Activated T-helper 1 cell treated with anti-CD3 and anti-CD28 coated beads, Interleukin-2, amount 50 U/mL, for 16 hours (primary cell): ENCODE results near the gene CYP3A7.
"Not testable (repeated sequence)": the region's sequence is repeated elsewhere in the genome, so short reads cannot be mapped to it uniquely, and the experiment has no call there.

Experiments
- DNase-seq, 2 donors: peaks; one replicate each; pipeline ENCODE4 v3.0.0-alpha.2; 2020; ENCODE audit warnings: low read depth in 1 of 2, low spot score in 1 of 2

Gene CYP3A7

DNA sequence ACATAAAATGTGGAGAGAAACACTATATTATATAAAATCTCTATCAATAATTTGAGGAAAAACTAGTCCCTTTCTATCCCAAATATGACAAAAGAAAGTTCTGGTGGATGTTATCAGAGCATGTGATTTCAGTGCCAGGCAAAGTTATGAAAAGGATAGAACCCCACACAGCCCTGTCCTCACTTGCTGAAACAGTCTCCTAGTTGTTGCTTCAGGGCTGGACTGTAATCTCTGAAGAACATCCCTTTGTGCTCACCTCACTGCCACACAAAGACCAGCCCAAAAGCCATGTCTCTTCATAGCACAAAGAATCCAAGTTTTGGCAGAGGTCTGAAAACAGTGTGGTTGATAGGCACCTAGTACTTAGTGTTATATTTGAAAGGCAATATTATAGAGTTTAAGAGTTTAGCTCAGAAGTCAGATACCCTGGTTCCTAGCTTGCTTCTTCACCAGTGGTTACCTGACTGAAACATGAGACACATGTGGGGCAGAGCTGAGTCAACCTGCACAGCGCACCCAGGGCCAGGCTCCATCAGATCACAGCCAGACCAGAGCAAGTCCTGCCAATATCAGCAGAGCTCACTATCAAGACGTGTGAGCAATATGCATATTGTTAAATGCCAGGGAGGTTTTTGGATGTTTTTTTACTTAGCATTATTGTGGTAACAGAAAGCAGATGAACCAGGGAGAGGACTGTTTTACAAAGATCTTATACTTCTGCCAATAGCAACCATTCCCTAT is 25.0 kb downstream of the CYP3A7 start:
- no peak for DNase-seq

DNA sequence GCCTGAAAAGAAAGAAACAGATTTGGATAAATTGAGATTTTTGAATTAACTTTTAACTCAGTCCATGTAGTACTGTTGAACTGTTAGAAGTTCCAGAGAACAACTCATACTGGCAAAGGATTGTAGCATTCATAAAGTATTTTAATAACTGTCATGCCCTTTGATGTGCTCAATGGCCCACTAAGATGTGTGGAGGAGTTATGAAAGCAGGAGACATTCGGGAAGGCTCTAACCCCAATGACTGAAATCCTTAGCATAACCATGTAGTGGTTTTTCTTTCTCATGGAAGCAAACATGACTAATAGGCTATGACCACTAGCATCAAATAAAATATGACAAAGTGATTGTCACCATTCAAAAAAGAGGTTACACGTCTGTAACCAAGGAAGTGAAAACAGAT is 25.7 kb downstream of the CYP3A7 start:
- no peak for DNase-seq

DNA sequence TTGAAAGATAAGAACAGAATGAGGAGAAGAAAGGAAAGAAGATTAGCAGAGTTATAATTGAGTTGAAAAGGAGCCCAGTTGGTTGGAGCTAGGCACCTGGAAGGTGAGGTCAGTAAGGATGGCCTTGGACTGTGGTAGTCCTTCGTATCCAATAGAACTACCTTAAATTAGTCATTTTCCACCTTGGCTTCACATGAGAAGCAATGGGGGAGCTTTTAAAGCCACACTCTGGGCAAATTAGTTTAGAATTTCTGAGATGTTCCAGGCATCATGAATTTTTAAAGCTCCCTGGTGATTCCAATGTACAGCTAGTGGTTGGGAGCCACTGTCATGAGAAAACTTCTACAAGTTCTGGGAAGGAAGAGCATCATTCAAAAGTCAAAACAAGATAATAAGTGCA is 27.9 kb downstream of the CYP3A7 start:
- DNase-seq = no peak

GRCh38 chr7:99699946-99700345 is 35.0 kb downstream of the CYP3A7 start:
- no peak for DNase-seq

DNA sequence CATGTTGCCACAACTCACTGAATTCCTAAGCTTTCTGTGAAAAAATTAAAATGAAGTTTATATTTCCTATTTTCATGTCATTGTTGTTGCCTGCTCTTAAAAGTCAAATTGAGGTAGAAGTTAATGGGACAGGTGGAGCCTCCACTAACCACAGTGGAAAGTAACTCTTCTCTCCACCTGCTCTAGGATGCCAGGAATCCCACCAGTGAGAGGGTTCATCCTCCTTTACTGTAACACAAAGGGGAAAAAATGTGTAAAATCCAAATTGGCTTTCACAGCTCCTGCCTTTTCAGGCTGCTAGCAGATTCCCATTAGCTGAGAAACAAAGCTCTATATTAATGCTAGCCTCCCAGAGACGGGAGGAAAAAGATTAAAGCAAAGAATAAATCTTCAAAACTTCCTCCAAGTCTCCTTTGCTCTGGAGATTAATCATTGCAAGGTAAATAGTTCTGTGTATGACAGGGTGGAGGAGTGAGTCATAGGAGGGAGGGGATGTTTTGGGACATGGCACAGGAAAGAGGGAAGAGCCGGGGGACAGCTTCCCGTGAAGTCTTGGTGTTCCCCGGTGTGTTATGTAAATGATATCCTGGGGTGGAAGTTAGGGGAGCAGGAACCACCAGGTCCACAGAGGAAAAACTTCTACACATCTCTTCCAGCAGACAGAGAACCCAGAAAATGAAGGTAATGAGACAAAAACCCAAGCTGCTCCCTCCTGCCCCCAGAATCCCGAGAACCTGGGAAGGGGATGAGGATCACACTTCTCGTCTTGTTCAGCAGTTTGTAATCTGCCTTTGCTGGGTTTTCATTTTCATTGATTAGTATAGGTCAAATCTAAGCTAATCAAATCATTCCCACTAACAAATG is 35.9 kb downstream of the CYP3A7 start:
- DNase-seq = not testable (repeated sequence)

DNA sequence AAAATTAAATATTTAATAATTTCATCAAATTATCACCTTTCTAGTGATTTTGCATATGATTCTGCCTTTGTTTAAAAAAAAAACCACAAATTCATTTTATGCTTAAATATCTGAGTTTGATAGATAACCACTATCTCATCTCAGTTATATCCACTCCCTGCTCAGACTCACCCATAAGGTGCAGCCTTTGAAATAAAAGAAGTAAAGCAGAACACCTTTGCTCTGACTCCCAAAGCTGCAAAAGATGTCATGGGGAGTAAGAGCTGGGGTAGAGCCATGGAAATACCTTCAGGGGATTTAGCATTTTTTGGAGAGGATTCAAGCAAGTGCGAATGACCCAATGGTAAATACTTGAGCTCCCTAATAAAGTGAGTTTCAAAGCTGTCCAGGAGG is 40.1 kb downstream of the CYP3A7 start:
- DNase-seq = no peak

DNA sequence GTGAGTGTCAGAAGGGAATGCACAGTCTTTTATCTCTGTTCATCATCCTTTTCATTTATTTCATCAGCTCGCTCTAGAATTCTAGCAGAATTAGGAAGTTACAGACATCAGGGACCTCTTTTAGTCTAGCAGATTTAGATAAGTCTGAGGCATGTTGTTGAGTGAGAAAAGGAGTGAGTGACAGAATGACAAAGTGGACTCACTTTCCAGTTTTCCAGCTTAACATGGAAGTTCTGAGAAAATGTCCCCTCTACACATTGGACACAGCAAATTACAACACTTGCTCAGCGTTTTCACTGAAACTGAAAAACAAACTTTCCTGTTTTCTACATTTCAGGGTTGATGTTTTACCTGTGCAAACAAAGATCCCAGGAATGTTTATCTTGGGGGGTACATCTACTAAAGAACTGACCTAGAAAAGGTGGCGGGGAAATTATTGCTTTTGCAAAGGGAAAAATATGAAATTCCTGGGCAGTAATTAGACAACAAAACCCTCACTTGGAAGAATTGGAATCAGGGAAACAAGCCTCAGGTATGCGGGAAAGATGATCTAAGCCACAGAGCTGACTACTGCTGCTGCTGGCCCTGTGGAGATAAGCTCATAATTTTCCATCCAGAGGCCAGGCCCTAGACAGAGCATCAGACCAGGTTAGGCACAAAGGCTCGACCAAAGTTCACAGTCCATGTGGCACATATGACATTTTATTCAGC is 40.6 kb downstream of the CYP3A7 start:
- no peak for DNase-seq

DNA sequence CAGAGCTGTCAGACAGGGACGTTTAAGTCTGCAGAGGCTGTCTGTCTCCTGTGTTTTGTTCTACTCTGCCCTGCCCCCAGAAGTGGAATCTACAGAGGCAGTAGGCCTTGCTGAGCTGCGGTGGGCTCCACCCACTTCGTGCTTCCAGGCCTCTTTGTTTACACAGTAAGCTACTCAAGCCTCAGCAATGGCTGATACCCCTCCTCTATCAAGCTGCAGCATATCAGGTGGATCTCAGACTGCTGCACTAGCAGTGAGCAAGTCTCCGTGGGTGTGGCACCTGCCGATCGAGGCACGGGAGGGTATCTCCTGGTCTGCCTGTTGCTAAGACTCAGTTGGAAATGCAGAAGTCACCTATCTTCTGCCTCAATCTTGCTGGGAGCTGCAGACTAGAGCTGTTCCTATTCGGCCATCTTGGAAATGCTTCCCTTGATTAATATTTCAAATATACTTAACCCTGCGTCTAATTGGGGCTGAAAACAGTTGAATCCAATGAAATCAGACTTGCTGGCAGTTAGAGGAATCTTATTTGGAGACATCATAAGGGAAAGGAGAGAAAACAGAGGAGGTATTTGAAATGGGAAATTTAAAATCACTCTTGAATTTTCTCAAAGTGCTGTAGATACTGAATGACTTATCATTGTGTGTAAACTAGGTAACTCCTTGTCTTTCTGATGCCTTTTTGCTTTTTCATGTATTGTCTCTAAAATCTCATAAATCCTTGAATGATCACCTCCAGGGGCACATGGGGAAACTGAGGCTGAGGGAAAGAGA is 41.4 kb downstream of the CYP3A7 start:
- no peak for DNase-seq

GRCh38 chr7:99693100-99693426 is 41.9 kb downstream of the CYP3A7 start:
- no peak for DNase-seq

DNA sequence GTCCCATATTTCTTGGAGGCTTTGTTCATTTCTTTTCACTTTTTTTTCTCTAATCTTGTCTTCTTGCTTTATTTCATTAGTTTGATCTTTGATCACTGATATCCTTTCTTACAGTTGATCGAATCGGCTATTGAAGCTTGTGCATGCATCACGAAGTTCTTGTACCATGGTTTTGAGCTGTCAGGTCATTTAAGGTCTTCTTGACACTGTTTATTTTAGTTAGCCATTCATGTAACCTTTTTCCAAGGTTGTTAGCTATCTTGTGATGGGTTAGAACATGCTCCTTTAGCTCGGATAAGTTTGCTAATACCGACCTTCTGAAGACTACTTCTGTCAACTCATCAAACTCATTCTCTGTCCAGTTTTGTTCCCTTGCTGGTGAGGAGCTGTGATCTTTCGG is 42.4 kb downstream of the CYP3A7 start:
- not testable (repeated sequence) for DNase-seq

DNA sequence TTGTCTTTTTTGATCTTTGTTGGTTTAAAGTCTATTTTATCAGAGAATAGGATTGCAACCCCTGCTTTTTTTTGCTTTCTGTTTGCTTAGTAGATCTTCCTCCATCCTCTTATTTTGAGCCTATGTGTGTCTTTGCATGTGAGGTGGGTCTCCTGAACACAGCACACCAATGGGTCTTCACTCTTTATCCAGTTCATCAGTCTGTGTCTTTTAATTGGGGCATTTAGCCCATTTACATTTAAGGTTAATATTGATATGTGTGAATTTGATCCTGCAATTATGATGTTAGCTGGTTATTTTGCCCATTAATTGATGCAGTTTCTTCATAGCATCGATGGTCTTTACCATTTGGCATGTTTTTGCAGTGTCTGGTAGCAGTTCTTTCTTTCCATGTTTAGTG is 43.3 kb downstream of the CYP3A7 start:
- not testable (repeated sequence) for DNase-seq

GRCh38 chr7:99690918-99691317 is 44.1 kb downstream of the CYP3A7 start:
- not testable (repeated sequence) for DNase-seq

DNA sequence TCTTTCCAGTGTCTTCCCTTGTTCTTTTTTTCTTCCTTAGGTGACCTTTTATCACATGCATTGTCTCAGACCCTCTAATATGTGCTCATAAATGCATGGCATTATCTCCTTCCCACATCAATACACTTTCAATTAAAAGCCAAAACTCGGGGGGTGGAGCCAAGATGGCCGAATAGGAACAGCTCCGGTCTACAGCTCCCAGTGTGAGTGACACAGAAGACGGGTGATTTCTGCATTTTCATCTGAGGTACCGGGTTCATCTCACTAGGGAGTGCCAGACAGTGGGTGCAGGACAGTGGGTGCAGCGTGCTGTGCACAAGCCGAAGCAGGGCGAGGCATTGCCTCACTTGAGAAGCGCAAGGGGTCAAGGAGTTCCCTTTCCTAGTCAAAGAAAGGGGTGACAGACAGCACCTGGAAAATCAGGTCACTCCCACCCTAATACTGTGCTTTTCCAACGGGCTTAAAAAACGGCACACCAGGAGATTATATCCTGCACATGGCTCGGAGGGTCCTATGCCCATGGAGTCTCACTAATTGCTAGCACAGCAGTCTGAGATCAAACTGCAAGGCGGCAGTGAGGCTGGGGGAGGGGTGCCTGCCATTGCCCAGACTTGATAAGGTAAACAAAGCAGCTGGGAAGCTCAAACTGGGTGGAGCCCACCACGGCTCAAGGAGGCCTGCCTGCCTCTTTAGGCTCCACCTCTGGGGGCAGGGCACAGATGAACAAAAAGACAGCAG is 49.0 kb downstream of the CYP3A7 start:
- DNase-seq = not testable (repeated sequence)

DNA sequence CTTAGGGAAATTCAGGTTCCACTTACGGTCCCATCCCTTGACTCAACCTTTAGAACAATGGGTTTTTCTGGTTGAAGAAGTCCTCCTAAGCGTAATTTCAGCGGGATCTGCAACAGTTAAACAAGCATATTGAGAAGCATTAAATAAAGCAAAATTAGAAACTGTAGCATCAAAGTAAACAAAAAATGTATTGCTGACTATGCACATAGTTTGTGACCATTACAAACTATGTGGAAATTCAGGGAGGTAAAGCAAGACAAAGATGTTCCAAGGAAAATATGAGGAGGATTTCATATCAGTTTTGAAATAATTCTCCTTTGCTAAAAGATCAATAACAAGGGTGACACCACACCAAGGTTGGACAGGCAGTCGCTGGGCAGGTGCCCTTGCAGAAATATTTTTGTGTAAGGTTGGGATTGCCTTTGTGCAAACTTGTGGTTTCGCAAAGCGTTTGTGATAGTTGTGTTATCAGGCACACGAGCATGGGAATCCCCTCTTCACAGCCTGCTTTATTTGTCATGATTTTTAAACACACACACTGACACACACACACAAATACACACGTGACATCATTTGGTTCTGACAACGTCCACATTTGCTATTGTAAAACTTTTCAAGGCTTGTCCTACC is 49.8 kb downstream of the CYP3A7 start:
- DNase-seq = no peak

GRCh38 chr7:99679400-99680191 is 55.4 kb downstream of the CYP3A7 start, which contains the start of gene CYP3A5:
CYP3A5 (minus strand) TSS chr7:99679996; CDS start chr7:99679896, 100 bp downstream.
- no peak for DNase-seq

- no peak for DNase-seq
These were observed 56.0 kb downstream of the CYP3A7 start for GRCh38 chr7:99679032-99679399.

DNA sequence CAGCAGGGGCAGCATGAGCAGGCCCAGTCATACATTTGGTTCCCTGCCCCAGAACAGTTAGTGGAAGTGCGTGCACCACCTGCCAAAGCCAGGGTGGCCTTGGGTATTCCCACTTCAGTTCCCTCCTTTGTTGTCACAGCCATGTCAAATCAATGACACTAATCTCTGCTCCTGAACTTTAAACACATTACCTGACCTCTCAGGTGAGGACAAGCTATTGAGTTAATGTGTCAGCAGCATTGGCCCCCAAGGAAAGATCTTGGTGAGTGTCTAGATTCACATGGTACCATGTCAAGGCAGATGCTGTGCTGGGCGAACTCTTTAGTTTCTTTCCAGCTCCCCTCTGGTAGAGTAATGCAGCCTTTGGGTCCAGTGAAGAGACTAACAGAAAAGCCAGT is 57.3 kb downstream of the CYP3A7 start:
- DNase-seq = no peak

DNA sequence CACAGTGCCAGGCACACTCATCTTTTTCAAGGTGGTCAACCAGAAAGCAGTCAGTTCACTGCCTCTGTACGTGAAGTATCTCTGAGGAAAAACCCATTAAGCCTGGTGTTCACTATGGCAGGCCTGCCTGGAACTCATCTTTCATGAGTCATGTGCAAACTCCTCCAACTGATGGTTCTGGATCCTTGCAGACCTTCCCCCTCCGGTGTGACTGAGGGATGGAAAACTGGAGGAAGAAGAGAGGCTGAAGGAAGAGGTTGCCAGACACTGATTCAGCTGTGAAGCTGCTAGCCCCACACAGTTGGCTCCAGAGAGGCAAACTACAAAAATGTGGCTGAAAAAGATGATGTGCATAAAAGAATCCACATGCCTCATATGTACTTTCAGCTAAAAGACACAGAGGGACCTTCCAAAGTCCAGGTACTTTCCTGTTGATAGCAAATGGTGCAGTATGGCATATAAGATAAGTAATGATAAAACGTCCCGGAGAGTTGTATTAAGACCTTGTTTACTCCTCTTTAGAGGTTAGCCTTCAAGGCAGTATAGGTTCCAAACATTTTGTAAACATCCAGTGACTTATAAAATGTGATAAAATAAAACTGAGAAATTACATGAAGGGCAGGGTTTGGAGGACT is 57.9 kb downstream of the CYP3A7 start:
- DNase-seq = no peak
